Type B pancreatic cell (in vitro differentiated cells): ENCODE data around the gene LZTS2. TPM values are rescaled to one million over a fixed set of nuclear protein-coding genes. Genes with fewer than 3 reads are reported as not detected.

Experiments used
- DNase-seq: peaks from one replicate; pipeline ENCODE4 v3.0.0; 2021; ENCODE audit warnings: mixed read lengths; ENCODE audit not compliant: unreplicated experiment; ENCODE audit errors: extremely low spot score
- H3K27ac Mint-ChIP-seq: 2 replicates; pipeline ENCODE4 v1.8.0; 2021; ENCODE audit warnings: mild to moderate bottlenecking, mixed read lengths
- H3K27me3 Mint-ChIP-seq: 2 replicates; pipeline ENCODE4 v1.8.0; 2021; ENCODE audit warnings: mixed read lengths
- H3K36me3 Mint-ChIP-seq: 2 replicates; pipeline ENCODE4 v1.8.0; 2021; ENCODE audit warnings: mixed read lengths
- H3K4me1 Mint-ChIP-seq: one replicate; pipeline ENCODE4 v1.8.0; 2021; ENCODE audit warnings: mixed read lengths; ENCODE audit not compliant: unreplicated experiment
- H3K4me3 Mint-ChIP-seq: 2 replicates; pipeline ENCODE4 v1.8.0; 2021; ENCODE audit warnings: mild to moderate bottlenecking, mixed read lengths
- H3K9me3 Mint-ChIP-seq: 2 replicates; pipeline ENCODE4 v1.8.0; 2021; ENCODE audit warnings: mixed read lengths
- CTCF ChIP-seq: fragments of 200-600 bp; sonication (generic); conservative IDR thresholded peaks from 2 replicates; pipeline ENCODE4 v1.5.0; 2021; ENCODE audit warnings: antibody characterized with exemption, mild to moderate bottlenecking
- total RNA-seq: library from RNA; stranded (reverse); gene quantifications from 2 replicates; pipeline ENCODE4 v1.2.1, GENCODE V29; 2021; ENCODE audit warnings: low replicate concordance

LZTS2 gene
- total RNA-seq, 1 donor from 2014 or later: 86.6 TPM

- peaks cover 4% of the 10 kb centered on the region for H3K36me3 Mint-ChIP-seq
- DNase-seq: no peak
- H3K4me3 Mint-ChIP-seq: peak overlapping the region; percentile 90
- no peak for TF ChIP-seq CTCF
- no peaks in the 10 kb centered on the region for H3K9me3 Mint-ChIP-seq
- no peaks in the 10 kb centered on the region for H3K27me3 Mint-ChIP-seq
- peak overlapping the region; percentile 90 for H3K27ac Mint-ChIP-seq
- peaks cover 11% of the 10 kb centered on the region for H3K4me1 Mint-ChIP-seq
Measured at GRCh38 chr10:101000915-101001658, 1.5 kb downstream of the LZTS2 start.

GRCh38 chr10:101001659-101002035 lies 2.0 kb downstream of the LZTS2 start:
- no peak for TF ChIP-seq CTCF
- peak overlapping the region; percentile 90 for H3K4me3 Mint-ChIP-seq
- DNase-seq: no peak
- H3K36me3 Mint-ChIP-seq: peaks cover 4% of the 10 kb centered on the region
- peaks cover 10% of the 10 kb centered on the region for H3K4me1 Mint-ChIP-seq
- H3K9me3 Mint-ChIP-seq: no peaks in the 10 kb centered on the region
- no peak overlapping the region for H3K27ac Mint-ChIP-seq
- H3K27me3 Mint-ChIP-seq: no peaks in the 10 kb centered on the region

GRCh38 chr10:101002456-101002855 lies 2.8 kb downstream of the LZTS2 start:
- H3K27ac Mint-ChIP-seq: no peak overlapping the region
- no peak for TF ChIP-seq CTCF
- DNase-seq: no peak
- no peak overlapping the region for H3K4me3 Mint-ChIP-seq
- H3K4me1 Mint-ChIP-seq: peaks cover 10% of the 10 kb centered on the region
- no peaks in the 10 kb centered on the region for H3K27me3 Mint-ChIP-seq
- H3K9me3 Mint-ChIP-seq: no peaks in the 10 kb centered on the region
- peaks cover 4% of the 10 kb centered on the region for H3K36me3 Mint-ChIP-seq

- Mint-ChIP-seq H3K9me3 (no peaks in the 10 kb centered on the region), H3K4me1 (peaks cover 7% of the 10 kb centered on the region), H3K27me3 (no peaks in the 10 kb centered on the region), H3K36me3 (peaks cover under 1% of the 10 kb centered on the region), H3K4me3 (no peak overlapping the region), H3K27ac (no peak overlapping the region)
- TF ChIP-seq CTCF: no peak
- DNase-seq: no peak
Measured at GRCh38 chr10:101003639-101004206, 4.1 kb downstream of the LZTS2 start.

GRCh38 chr10:101005361-101005760 lies 5.8 kb downstream of the LZTS2 start:
- TF ChIP-seq CTCF: no peak
- DNase-seq: no peak
- Mint-ChIP-seq H3K27ac (no peak overlapping the region), H3K4me1 (peaks cover 6% of the 10 kb centered on the region), H3K4me3 (no peak overlapping the region), H3K36me3 (no peaks in the 10 kb centered on the region), H3K27me3 (no peaks in the 10 kb centered on the region), H3K9me3 (no peaks in the 10 kb centered on the region)
